PC-9 (cell line): ENCODE measurements around the gene ST6GALNAC1. TPM values are rescaled to one million over a fixed set of nuclear protein-coding genes. Genes with fewer than 3 reads are reported as not detected.

ENCODE experiments used
- BruUV-seq: library from RNA; stranded (reverse); fragments of 400-500 nt; replicated peaks from 2 replicates; lab custom pipeline; 2021; lab: Mats Ljungman, UMichigan
- CTCF ChIA-PET: fragments of 300-600 bp; sonication (Branson Sonifier 250); formaldehyde crosslinking; loops from one replicate; lab custom pipeline; 2022; ENCODE audit warnings: antibody characterized with exemption; lab: Charles Lee
- POLR2A ChIA-PET: fragments of 300-600 bp; sonication (Branson Sonifier 250); formaldehyde crosslinking; loops from one replicate; lab custom pipeline; 2022; ENCODE audit warnings: antibody characterized with exemption; ENCODE audit not compliant: unreplicated experiment; lab: Charles Lee
- DNase-seq, 2 experiments: peaks; one replicate each; pipeline versions ENCODE4 v3.0.0 to v3.0.0-alpha.2; 2015 to 2022; ENCODE audit warnings: mixed read lengths in 1 of 2
- H2AFZ ChIP-seq: fragments of 200-600 bp; sonication (generic); 2 replicates; pipeline ENCODE4 v1.8.1; 2017; ENCODE audit warnings: antibody characterized with exemption
- H3F3A ChIP-seq: fragments of 200-600 bp; sonication (generic); 2 replicates; pipeline ENCODE4 v1.8.1; 2017; ENCODE audit warnings: antibody characterized with exemption, mild to moderate bottlenecking, low read depth; ENCODE audit not compliant: insufficient read depth
- H3K27ac ChIP-seq: fragments of 200-600 bp; sonication (generic); 2 replicates; pipeline ENCODE4 v1.6.1; 2016; ENCODE audit warnings: mixed run types
- H3K27me3 ChIP-seq: fragments of 200-600 bp; sonication (generic); 2 replicates; pipeline ENCODE4 v1.6.1; 2016; ENCODE audit warnings: low read depth, mixed run types; ENCODE audit not compliant: insufficient read depth
- H3K36me3 ChIP-seq: fragments of 200-600 bp; sonication (generic); 2 replicates; pipeline ENCODE4 v1.6.1; 2016; ENCODE audit warnings: low read depth, mixed run types
- H3K4me1 ChIP-seq: fragments of 200-600 bp; sonication (generic); replicated peaks from 2 replicates; pipeline ENCODE4 v1.6.1; 2016; ENCODE audit warnings: mixed run types; ENCODE audit not compliant: insufficient read depth
- H3K4me2 ChIP-seq: fragments of 200-600 bp; sonication (generic); 2 replicates; pipeline ENCODE4 v1.6.1; 2017; ENCODE audit warnings: mixed run types
- H3K4me3 ChIP-seq: fragments of 200-600 bp; sonication (generic); 2 replicates; pipeline ENCODE4 v1.6.1; 2016; ENCODE audit warnings: mixed run types
- H3K79me2 ChIP-seq: fragments of 200-600 bp; sonication (generic); 2 replicates; pipeline ENCODE4 v1.6.1; 2017; ENCODE audit warnings: low read depth, mixed run types
- H3K9me2 ChIP-seq: fragments of 200-600 bp; sonication (generic); 2 replicates; pipeline ENCODE4 v1.8.1; 2017; ENCODE audit warnings: mild to moderate bottlenecking; ENCODE audit not compliant: insufficient read depth
- H3K9me3 ChIP-seq: fragments of 200-600 bp; sonication (generic); 2 replicates; pipeline ENCODE4 v1.8.1; 2016; ENCODE audit warnings: low read depth; ENCODE audit not compliant: insufficient read depth
- H4K20me1 ChIP-seq: fragments of 200-600 bp; sonication (generic); 2 replicates; pipeline ENCODE4 v1.8.1; 2017; ENCODE audit not compliant: insufficient read depth
- EZH2 ChIP-seq: fragments of 200-600 bp; sonication (generic); IDR thresholded peaks from 2 replicates; pipeline ENCODE4 v1.8.0; 2017; ENCODE audit warnings: antibody characterized with exemption, low read depth
- intact Hi-C: fragments of 100-400 bp; cut with micrococcal nuclease; formaldehyde crosslinking; loops from one replicate; pipeline ENCODE4 v1.10.0; 2022; ENCODE audit not compliant: unreplicated experiment
- total RNA-seq: library from RNA; stranded (reverse); gene quantifications from 2 replicates; pipeline ENCODE4 v1.2.3, GENCODE V29; 2021
- TF ChIP-seq, protein P1 (sequence below): fragments of 200-600 bp; sonication (generic); conservative IDR thresholded peaks from 2 replicates; pipeline ENCODE4 v1.6.1; 2017; ENCODE audit warnings: mixed run types, antibody characterized with exemption, mild to moderate bottlenecking, moderate library complexity

The ST6GALNAC1 gene
- total RNA-seq, 1 experiment from 2014 or later: 0.76 TPM

DNA sequence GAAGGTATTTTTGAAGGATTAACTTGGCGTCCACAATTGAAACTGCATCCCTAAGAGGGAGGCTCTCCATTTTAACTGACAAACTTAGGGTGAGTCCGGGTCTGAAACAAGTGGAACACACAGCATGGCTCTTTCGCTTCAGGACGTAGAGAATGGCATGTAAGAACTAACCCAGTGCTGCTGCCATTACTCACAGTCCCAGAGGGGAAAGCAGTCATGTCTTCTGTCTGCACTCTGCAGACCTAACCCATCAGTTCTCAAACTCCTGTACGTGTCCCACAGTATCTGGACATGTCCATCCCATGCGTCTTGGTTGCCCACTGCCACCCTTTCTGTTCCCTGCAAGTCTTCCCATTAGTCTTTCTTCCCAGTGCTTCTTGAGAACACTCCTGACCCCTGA is 563 bp downstream of the ST6GALNAC1 start:
- Histone ChIP-seq H3K36me3 (no peaks in the 10 kb centered on the region), H3K4me3 (no peak overlapping the region), H3K4me2 (no peak overlapping the region), H3K9me2 (no peaks in the 10 kb centered on the region), H3F3A (peaks cover 5% of the 10 kb centered on the region; the same call in 1 of the 2 replicates), H3K79me2 (no peaks in the 10 kb centered on the region), H2AFZ (no peak overlapping the region), H3K9me3 (no peaks in the 10 kb centered on the region), H4K20me1 (no peaks in the 10 kb centered on the region), H3K27ac (no peak overlapping the region), H3K27me3 (no peaks in the 10 kb centered on the region), H3K4me1 (peaks cover 12% of the 10 kb centered on the region)
- intact Hi-C loops: no loop called here
- CTCF ChIA-PET: no interaction called here
- TF ChIP-seq, protein P1, sequence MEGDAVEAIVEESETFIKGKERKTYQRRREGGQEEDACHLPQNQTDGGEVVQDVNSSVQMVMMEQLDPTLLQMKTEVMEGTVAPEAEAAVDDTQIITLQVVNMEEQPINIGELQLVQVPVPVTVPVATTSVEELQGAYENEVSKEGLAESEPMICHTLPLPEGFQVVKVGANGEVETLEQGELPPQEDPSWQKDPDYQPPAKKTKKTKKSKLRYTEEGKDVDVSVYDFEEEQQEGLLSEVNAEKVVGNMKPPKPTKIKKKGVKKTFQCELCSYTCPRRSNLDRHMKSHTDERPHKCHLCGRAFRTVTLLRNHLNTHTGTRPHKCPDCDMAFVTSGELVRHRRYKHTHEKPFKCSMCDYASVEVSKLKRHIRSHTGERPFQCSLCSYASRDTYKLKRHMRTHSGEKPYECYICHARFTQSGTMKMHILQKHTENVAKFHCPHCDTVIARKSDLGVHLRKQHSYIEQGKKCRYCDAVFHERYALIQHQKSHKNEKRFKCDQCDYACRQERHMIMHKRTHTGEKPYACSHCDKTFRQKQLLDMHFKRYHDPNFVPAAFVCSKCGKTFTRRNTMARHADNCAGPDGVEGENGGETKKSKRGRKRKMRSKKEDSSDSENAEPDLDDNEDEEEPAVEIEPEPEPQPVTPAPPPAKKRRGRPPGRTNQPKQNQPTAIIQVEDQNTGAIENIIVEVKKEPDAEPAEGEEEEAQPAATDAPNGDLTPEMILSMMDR: no peak
- TF ChIP-seq EZH2: no peak
- no TSS peak for BruUV-seq
- POLR2A ChIA-PET: no interaction called here
- no peak for DNase-seq

- TF ChIP-seq EZH2: no peak
- TF ChIP-seq, protein P1: no peak
- Histone ChIP-seq H3K9me2 (no peaks in the 10 kb centered on the region), H3K36me3 (no peaks in the 10 kb centered on the region), H3K4me2 (no peak overlapping the region), H3K27ac (no peak overlapping the region), H3K4me3 (no peak overlapping the region), H2AFZ (no peak overlapping the region), H3F3A (peaks cover 5% of the 10 kb centered on the region; the same call in 1 of the 2 replicates), H3K27me3 (no peaks in the 10 kb centered on the region), H3K79me2 (no peaks in the 10 kb centered on the region), H3K4me1 (peaks cover 12% of the 10 kb centered on the region), H4K20me1 (no peaks in the 10 kb centered on the region), H3K9me3 (no peaks in the 10 kb centered on the region)
- no TSS peak for BruUV-seq
- ChIA-PET POLR2A (no interaction called here), CTCF (no interaction called here)
- DNase-seq: no peak
- intact Hi-C loops: no loop called here
Observed at GRCh38 chr17:76642032-76642561, 1.5 kb downstream of the ST6GALNAC1 start.

- H3K27me3 ChIP-seq: no peaks in the 10 kb centered on the region
- no peaks in the 10 kb centered on the region for H3K9me2 ChIP-seq
- peaks cover 5% of the 10 kb centered on the region; the same call in 1 of the 2 replicates for H3F3A ChIP-seq
- peak overlapping the region; percentile 6; the same call in 1 of the 2 replicates for H3K4me2 ChIP-seq
- no peaks in the 10 kb centered on the region for H3K79me2 ChIP-seq
- H3K9me3 ChIP-seq: no peaks in the 10 kb centered on the region
- no peaks in the 10 kb centered on the region for H3K36me3 ChIP-seq
- H3K27ac ChIP-seq: no peak overlapping the region
- POLR2A ChIA-PET: interaction anchor here (0.7 kb wide), 1 partner anchor 136 kb away, joined by 3 read pairs; no protein-coding TSS in a partner anchor
- BruUV-seq: no TSS peak
- CTCF ChIA-PET: no interaction called here
- H3K4me3 ChIP-seq: no peak overlapping the region
- DNase-seq: peak; percentile 47 to 93
- H2AFZ ChIP-seq: no peak overlapping the region
- intact Hi-C loops: loop anchor here (1.0 kb wide), 1 partner anchor 30 kb away; no protein-coding TSS in a partner anchor
- TF ChIP-seq, protein P1: no peak
- TF ChIP-seq EZH2: no peak
- no peaks in the 10 kb centered on the region for H4K20me1 ChIP-seq
- H3K4me1 ChIP-seq: peaks cover 12% of the 10 kb centered on the region
Observed at GRCh38 chr17:76641501-76641900, 2.1 kb downstream of the ST6GALNAC1 start.
